ENCODE results near the gene CDH8. TPM values are rescaled to one million over a fixed set of nuclear protein-coding genes. Genes with fewer than 3 reads are reported as not detected.

The CDH8 gene
- total and polyA plus RNA-seq, 2 of the 4 experiments (the other 2 are of a cell fraction) = not detected

- Histone ChIP-seq H2BK5ac (ENCODE audit: low read depth, low read length, poor library complexity, severe bottlenecking) (no peak overlapping the region), H2AFZ (replicated peaks; ENCODE audit: low read length, poor library complexity) (no peak overlapping the region), H3K9ac (ENCODE audit: low read depth, low read length) (no peak overlapping the region), H3K4me1 (ENCODE audit: control insufficient read depth, insufficient read depth, low read length) (no peaks in the 10 kb centered on the region), H4K8ac (ENCODE audit: low read depth in 2 of 2, low read length in 2 of 2) (no peak overlapping the region), H3K4me3 (ENCODE audit: insufficient read depth, low read depth, low read length) (no peak overlapping the region), H3K9me1 (ENCODE audit: insufficient read depth, low read length) (no peaks in the 10 kb centered on the region), H2AK9ac (replicated peaks; ENCODE audit: low read depth, low read length, poor library complexity) (no peak overlapping the region), H3K27me3 (ENCODE audit: control insufficient read depth, insufficient read depth, low read length) (no peaks in the 10 kb centered on the region), H2BK15ac (ENCODE audit: low read depth, low read length) (no peak overlapping the region), H2BK20ac (ENCODE audit: low read depth, low read length) (no peak overlapping the region), H4K91ac (ENCODE audit: insufficient read depth, low read depth, low read length) (no peak overlapping the region), H3K27ac (ENCODE audit: insufficient read depth, low read length) (no peak overlapping the region), H3K4me2 (ENCODE audit: low read depth, low read length) (no peak overlapping the region), H3K14ac (replicated peaks; ENCODE audit: low read depth, low read length) (no peak overlapping the region), H3K36me3 (ENCODE audit: control insufficient read depth, insufficient read depth, low read length) (no peaks in the 10 kb centered on the region), H4K5ac (ENCODE audit: low read depth, low read length) (no peak overlapping the region), H3K18ac (ENCODE audit: low read depth, low read length) (no peak overlapping the region), H2BK120ac (ENCODE audit: low read depth, low read length) (no peak overlapping the region), H4K20me1 (ENCODE audit: insufficient read depth, low read length) (no peaks in the 10 kb centered on the region), H3K4ac (ENCODE audit: low read depth, low read length) (no peak overlapping the region), H3K23ac (ENCODE audit: low read depth, low read length) (no peak overlapping the region), H3K79me1 (ENCODE audit: low read depth in 1 of 2, low read length in 2 of 2) (no peaks in the 10 kb centered on the region), H3K56ac (ENCODE audit: extremely low read depth, insufficient read depth, low read length) (no peak overlapping the region), H2AK5ac (ENCODE audit: low read depth, low read length) (no peak overlapping the region), H3K9me3 (ENCODE audit: control insufficient read depth, insufficient read depth, low read length) (peaks cover 8% of the 10 kb centered on the region; the same call in 1 of the 2 replicates)
- intact Hi-C loops (cut with micrococcal nuclease) (no loop called here), in situ Hi-C loops (cut with MboI; ENCODE audit: low sequenced_read_pairs) (no loop called here), dilution Hi-C loops (cut with HindIII; ENCODE audit: low sequenced_read_pairs, unreplicated experiment) (no loop called here)
- no peak for TF ChIP-seq SMC3 (IDR thresholded peaks at IDR 0.05; ENCODE audit: low read depth, low read length)
- TF ChIP-seq BHLHE40 (IDR thresholded peaks at IDR 0.05; ENCODE audit: low read depth, low read length) = no peak
- no peak for TF ChIP-seq MAZ (IDR thresholded peaks at IDR 0.05; ENCODE audit: borderline replicate concordance, low read depth, low read length)
- TF ChIP-seq FOS (IDR thresholded peaks at IDR 0.05; ENCODE audit: low read depth, low read length) = no peak
- TF ChIP-seq, protein P1, sequence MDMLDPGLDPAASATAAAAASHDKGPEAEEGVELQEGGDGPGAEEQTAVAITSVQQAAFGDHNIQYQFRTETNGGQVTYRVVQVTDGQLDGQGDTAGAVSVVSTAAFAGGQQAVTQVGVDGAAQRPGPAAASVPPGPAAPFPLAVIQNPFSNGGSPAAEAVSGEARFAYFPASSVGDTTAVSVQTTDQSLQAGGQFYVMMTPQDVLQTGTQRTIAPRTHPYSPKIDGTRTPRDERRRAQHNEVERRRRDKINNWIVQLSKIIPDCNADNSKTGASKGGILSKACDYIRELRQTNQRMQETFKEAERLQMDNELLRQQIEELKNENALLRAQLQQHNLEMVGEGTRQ (IDR thresholded peaks at IDR 0.05; ENCODE audit: low read depth, low read length) = no peak
- TF ChIP-seq, protein P2, sequence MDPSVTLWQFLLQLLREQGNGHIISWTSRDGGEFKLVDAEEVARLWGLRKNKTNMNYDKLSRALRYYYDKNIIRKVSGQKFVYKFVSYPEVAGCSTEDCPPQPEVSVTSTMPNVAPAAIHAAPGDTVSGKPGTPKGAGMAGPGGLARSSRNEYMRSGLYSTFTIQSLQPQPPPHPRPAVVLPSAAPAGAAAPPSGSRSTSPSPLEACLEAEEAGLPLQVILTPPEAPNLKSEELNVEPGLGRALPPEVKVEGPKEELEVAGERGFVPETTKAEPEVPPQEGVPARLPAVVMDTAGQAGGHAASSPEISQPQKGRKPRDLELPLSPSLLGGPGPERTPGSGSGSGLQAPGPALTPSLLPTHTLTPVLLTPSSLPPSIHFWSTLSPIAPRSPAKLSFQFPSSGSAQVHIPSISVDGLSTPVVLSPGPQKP (IDR thresholded peaks at IDR 0.05; ENCODE audit: borderline replicate concordance, low read depth, low read length) = no peak
- no peak for TF ChIP-seq NFE2L2 (IDR thresholded peaks at IDR 0.05; ENCODE audit: low read depth, low read length)
- TF ChIP-seq CHD1 (IDR thresholded peaks at IDR 0.05; ENCODE audit: low read depth, low read length) = no peak
- TF ChIP-seq RAD21 (IDR thresholded peaks at IDR 0.05; ENCODE audit: low read length) = no peak
- no peak for TF ChIP-seq POLR2A (IDR thresholded peaks at IDR 0.05; ENCODE audit: low read depth, low read length)
- TF ChIP-seq MXI1 (IDR thresholded peaks at IDR 0.05; ENCODE audit: borderline replicate concordance, low read depth, low read length) = no peak
- TF ChIP-seq, protein P3, sequence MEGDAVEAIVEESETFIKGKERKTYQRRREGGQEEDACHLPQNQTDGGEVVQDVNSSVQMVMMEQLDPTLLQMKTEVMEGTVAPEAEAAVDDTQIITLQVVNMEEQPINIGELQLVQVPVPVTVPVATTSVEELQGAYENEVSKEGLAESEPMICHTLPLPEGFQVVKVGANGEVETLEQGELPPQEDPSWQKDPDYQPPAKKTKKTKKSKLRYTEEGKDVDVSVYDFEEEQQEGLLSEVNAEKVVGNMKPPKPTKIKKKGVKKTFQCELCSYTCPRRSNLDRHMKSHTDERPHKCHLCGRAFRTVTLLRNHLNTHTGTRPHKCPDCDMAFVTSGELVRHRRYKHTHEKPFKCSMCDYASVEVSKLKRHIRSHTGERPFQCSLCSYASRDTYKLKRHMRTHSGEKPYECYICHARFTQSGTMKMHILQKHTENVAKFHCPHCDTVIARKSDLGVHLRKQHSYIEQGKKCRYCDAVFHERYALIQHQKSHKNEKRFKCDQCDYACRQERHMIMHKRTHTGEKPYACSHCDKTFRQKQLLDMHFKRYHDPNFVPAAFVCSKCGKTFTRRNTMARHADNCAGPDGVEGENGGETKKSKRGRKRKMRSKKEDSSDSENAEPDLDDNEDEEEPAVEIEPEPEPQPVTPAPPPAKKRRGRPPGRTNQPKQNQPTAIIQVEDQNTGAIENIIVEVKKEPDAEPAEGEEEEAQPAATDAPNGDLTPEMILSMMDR (conservative IDR thresholded peaks at IDR 0.05; ENCODE audit: low read depth, low read length) = no peak
- no peak for TF ChIP-seq CEBPB (IDR thresholded peaks at IDR 0.05; ENCODE audit: low read depth, low read length)
- no peak for TF ChIP-seq RFX5 (IDR thresholded peaks at IDR 0.05; ENCODE audit: low read depth, low read length)
- no peak for TF ChIP-seq RCOR1 (IDR thresholded peaks at IDR 0.05; ENCODE audit: insufficient replicate concordance, low read length)
- TF ChIP-seq MAFK (IDR thresholded peaks at IDR 0.05; ENCODE audit: low read depth, low read length) = no peak
- POLR2A ChIA-PET (ENCODE audit: unreplicated experiment) = no interaction called here
- ATAC-seq (ENCODE audit: low read depth) (no peak), DNase-seq (no peak)
- no TSS peak for BruUV-seq (replicated peaks)
- no CpG with 5 or more reads among the region's 1 CpG for WGBS, 2 experiments (ENCODE audit: extremely low coverage in 2 of 2, insufficient read length in 1 of 2)
- CTCF ChIA-PET = no interaction called here
Observed at GRCh38 chr16:62033065-62033464, 3.2 kb downstream of the CDH8 start.
